Memory B cell (primary cell): ENCODE measurements around the gene ERFE.
"Not testable (repeated sequence)": the region's sequence is repeated elsewhere in the genome, so short reads cannot be mapped to it uniquely, and the experiment has no call there.

Experiments
- ATAC-seq: fragments of 150-1000 bp; cut with Tn5 transposase; 2 replicates; pipeline ENCODE4 v1.10.0; 2021; ENCODE audit warnings: low read depth, mild to moderate bottlenecking, moderate library complexity
- DNase-seq, 2 donors: peaks; one replicate each; pipeline ENCODE4 v3.0.0; 2022; ENCODE audit warnings: low spot score in 2 of 2
- H3K27ac Mint-ChIP-seq: one replicate; pipeline ENCODE4 v1.8.0; 2022; ENCODE audit warnings: mild to moderate bottlenecking, moderate library complexity, mixed read lengths
- H3K27me3 Mint-ChIP-seq: one replicate; pipeline ENCODE4 v1.8.0; 2022; ENCODE audit warnings: mixed read lengths
- H3K36me3 Mint-ChIP-seq: one replicate; pipeline ENCODE4 v1.8.0; 2022; ENCODE audit warnings: mild to moderate bottlenecking, mixed read lengths
- H3K4me1 Mint-ChIP-seq: one replicate; pipeline ENCODE4 v1.8.0; 2022; ENCODE audit warnings: mixed read lengths
- H3K4me3 Mint-ChIP-seq: one replicate; pipeline ENCODE4 v1.8.0; 2022; ENCODE audit warnings: mild to moderate bottlenecking, moderate library complexity, mixed read lengths
- H3K9me3 Mint-ChIP-seq: one replicate; pipeline ENCODE4 v1.8.0; 2022; ENCODE audit warnings: mixed read lengths

Gene ERFE, protein sequence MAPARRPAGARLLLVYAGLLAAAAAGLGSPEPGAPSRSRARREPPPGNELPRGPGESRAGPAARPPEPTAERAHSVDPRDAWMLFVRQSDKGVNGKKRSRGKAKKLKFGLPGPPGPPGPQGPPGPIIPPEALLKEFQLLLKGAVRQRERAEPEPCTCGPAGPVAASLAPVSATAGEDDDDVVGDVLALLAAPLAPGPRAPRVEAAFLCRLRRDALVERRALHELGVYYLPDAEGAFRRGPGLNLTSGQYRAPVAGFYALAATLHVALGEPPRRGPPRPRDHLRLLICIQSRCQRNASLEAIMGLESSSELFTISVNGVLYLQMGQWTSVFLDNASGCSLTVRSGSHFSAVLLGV

DNA sequence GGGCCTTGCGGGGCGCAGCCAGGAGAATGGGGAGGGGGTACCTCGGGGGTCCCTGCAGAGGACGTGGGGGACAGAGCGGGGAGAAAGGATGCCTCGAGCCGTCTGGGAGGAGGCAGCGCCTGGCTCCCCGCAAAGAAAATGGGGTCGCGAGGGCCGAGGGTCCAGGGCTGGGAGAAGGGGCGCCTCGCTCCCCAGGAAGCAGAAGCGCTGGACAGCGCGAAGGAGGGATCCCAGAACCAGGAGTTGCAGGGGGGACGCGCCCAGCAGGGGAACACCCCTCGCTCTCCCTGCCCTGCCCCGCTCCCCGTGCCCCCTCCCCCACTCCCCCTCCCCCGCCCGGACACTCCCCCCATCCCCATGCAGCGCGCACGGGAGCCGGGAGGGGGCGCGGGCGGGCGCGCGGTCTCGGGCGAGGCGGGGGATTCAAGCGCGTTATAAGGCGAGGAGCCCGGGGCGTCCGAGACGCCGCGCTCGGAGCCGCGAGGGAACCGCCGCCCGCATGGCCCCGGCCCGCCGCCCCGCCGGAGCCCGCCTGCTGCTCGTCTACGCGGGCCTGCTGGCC, at the start of gene ERFE:
ERFE (plus strand) TSS at position 462 of the 562 bp plus-strand sequence; CDS start at position 500, 38 bp downstream.
- Mint-ChIP-seq H3K27me3 (peaks cover 6% of the 10 kb centered on the region), H3K9me3 (peaks cover 3% of the 10 kb centered on the region), H3K4me3 (peak within 1 kb of the TSS; percentile 71), H3K27ac (no peak within 1 kb of the TSS), H3K4me1 (peaks cover 12% of the 10 kb centered on the region), H3K36me3 (no peaks in the 10 kb centered on the region)
- peak; percentile 54 to 62 for DNase-seq
- peak; percentile 81 for ATAC-seq

DNA sequence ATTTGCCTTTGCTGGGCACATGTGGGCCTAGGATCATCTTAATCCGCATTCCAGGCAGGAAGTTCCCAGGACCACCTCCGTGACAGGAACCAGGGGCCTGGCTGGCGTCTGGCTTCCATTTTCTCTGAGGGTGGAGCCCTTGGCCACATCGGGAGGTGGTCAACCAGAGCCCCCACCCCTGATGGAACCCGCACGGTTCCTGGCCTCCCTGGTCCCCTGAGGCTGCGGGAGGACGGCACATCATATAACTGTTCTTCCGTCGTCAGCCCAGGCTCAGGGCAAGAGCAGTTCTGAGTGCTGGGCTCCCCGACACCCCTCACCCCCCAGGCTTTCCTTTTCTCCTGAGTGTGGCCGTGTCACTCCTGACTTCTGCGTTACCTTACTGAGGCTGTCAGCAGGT, 45.2 kb upstream of the ERFE start:
- ATAC-seq (no peak), DNase-seq (no peak)
- Mint-ChIP-seq H3K27me3 (peaks cover 7% of the 10 kb centered on the region), H3K27ac (no peak overlapping the region), H3K4me1 (peaks cover 20% of the 10 kb centered on the region), H3K4me3 (no peak overlapping the region), H3K9me3 (peaks cover 7% of the 10 kb centered on the region), H3K36me3 (peaks cover 19% of the 10 kb centered on the region)

DNA sequence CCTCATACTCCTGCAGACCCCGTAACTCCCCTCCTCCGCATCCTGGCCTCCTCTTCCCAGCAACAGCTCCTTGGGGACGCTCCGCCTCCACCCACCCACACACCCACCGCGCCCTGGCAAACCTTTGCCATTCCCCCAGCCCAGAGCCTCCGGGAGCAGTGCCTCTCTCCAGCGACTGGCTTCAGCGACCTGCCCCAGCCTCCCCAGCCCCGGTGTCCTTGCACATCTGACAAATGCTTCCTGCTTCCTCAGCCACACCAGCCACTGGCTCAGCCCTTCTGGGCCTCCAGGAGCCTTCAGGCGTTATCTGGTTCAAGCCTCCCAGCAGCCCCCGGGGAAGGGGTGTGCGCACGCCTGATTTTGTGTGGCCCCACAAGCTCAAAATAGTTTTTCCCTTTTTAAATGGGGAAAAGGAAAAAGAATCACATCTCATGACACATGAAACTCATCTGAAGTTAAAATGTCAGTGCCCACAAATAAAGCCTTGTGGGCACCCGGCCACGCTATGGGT, 44.4 kb upstream of the ERFE start:
- H3K4me1 Mint-ChIP-seq = peaks cover 20% of the 10 kb centered on the region
- peaks cover 7% of the 10 kb centered on the region for H3K27me3 Mint-ChIP-seq
- DNase-seq (no peak), ATAC-seq (no peak)
- no peak overlapping the region for H3K27ac Mint-ChIP-seq
- H3K4me3 Mint-ChIP-seq = no peak overlapping the region
- peaks cover 22% of the 10 kb centered on the region for H3K36me3 Mint-ChIP-seq
- peaks cover 7% of the 10 kb centered on the region for H3K9me3 Mint-ChIP-seq

DNA sequence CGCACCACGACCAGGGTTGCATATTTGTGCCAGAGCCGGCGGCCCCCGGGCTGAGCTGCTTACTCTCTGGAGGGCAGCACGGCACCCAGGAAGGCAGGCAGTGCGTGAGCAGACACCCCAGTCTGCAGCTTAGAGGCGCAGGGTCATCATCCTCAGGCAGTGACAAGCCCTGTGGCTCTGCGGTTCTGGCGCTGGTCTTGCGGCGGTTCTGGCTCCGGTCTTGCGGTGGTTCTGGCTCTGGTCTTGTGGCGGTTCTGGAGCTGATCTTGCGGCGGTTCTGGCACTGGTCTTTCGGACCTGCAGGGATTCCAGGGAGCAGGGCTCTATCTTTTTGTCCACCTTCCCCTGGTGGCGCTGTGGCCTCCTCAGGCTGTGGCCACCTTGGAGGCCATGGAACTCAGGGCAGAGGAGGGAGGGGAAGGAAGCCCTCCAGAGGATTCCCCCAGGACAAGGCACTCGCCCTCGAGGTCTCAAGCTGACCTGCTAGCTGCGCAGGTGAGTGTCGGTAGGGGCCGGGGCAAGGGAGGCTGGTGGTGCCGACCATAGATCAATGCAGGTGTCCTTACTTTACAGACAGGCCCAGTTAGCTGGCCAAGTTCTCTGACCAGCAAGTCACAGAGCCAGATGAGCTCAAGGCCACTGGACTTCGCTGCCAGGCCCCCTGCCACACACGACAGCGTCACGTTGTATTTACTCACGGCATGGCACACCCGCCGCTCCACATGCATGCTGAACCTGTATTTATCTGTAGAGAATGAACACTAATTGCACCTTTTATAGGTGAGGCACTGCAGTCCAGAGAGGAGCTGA, 43.7 kb upstream of the ERFE start:
- Mint-ChIP-seq H3K9me3 (peaks cover 7% of the 10 kb centered on the region), H3K4me3 (no peak overlapping the region), H3K27me3 (peaks cover 7% of the 10 kb centered on the region), H3K4me1 (peaks cover 22% of the 10 kb centered on the region), H3K36me3 (peaks cover 22% of the 10 kb centered on the region), H3K27ac (no peak overlapping the region)
- no peak for ATAC-seq
- no peak for DNase-seq

DNA sequence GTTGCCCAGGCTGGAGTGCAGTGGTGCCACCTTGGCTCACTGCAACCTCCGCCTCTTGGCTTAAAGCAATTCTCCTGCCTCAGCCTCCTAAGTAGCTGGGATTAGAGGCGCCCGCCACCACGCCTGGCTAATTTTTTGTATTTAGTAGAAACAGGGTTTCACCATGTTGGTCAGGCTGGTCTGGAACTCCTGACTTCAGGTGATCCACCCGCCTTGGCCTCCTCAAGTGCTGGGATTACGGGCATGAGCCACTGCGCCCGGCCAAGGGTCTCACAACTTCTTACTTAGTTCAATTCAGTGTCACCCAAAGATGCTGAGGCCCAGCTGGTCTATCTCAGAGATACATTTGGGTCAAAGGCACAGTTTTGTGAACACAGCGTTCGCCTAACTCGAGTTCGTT, 43.1 kb upstream of the ERFE start:
- not testable (repeated sequence) for H3K27me3 Mint-ChIP-seq, H3K9me3 Mint-ChIP-seq, H3K27ac Mint-ChIP-seq, DNase-seq, ATAC-seq, H3K4me3 Mint-ChIP-seq
- Mint-ChIP-seq H3K36me3 (peaks cover 22% of the 10 kb centered on the region), H3K4me1 (peaks cover 22% of the 10 kb centered on the region)

DNA sequence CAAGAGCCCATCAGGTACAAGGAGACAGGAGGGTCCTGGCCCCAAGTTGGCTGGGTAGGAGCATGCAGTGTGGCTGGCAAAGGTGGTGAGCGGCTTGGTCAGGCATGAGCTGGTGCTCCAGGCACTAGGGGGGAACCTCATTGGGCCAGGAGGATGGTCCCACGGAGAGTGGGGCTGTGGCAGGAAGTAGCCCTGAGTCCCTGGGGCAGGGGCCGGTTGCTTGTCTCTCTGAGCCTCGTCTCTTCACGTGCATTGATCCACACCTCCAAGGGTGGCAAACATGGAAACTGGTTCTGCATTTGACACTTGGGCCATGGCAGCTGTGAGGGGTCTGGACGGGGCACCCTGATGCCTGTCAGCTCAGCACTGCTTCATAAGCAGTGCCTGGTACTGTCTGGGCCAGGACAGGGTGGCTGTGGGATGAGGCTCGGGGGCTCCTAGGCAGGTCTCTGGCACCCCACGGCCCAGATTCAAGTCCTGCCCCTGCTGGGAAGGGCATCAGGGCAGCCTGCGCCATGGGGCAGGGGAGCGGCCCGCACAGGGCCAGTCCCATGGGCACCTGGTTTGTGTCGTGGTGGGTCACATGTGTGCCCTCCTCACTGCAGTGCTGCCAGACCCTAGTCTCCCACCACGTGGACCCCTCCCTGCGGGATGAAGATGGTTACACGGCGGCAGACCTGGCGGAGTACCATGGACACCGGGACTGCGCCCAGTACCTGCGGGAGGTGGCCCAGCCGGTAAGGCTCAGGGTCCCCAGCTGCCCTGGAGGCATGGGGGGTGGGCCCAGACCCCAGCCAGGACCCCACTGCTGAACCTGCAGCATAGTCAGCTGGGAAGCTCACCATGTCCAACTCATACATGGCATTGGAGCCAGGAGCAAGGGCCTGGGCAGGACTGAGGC, 42.2 kb upstream of the ERFE start:
- H3K4me3 Mint-ChIP-seq = no peak overlapping the region
- peaks cover 22% of the 10 kb centered on the region for H3K4me1 Mint-ChIP-seq
- H3K36me3 Mint-ChIP-seq = peaks cover 22% of the 10 kb centered on the region
- no peak overlapping the region for H3K27ac Mint-ChIP-seq
- DNase-seq = no peak
- H3K27me3 Mint-ChIP-seq = peaks cover 7% of the 10 kb centered on the region
- H3K9me3 Mint-ChIP-seq = peaks cover 6% of the 10 kb centered on the region
- ATAC-seq = no peak

DNA sequence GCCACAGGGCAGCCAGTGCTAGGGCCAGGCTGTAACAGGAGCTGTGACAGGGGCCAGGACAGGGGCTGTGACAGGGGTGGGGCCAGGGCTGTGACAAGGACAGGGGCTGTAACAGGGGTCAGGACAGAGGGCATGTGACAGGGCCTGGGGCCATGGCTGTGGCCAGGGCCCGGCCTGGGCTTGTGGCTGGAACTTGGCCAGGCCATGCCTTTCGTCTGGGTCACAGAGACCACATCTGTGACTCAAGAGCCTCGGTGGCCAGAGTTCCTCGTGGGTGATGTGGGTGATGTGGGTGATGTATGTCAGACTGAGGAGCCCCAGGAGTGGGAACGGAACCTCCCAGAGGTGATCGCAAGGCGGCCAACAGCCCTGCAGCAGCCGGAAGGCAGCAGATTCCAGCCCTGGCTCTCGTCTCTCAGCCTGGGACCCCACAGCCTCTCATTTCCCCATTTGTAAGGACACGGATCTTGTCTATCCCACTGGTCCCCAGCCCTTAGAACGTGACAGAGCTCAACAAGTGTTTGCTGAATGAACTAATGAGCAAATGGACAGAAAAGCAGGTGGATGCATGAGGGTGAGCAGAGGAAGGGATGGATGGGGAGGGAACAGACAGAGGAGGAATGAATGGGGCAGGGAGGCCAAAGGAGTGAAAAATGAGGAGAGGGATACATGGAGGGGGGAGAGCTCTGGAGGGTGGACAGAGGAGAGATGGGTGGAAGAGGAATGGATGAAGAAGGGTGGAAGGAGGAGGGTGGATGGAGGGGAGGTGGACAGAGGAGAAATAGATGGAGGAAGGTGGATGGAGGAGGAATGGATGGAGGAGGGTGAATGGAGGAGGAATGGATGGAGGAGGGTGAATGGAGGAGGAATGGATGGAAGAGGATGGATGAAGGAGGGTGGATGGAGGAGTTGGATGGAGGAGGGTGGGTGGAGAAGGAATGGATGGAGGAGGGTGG, 41.3 kb upstream of the ERFE start:
- DNase-seq = no peak
- Mint-ChIP-seq H3K27me3 (peaks cover 7% of the 10 kb centered on the region), H3K4me3 (no peak overlapping the region), H3K36me3 (peaks cover 19% of the 10 kb centered on the region), H3K27ac (no peak overlapping the region), H3K4me1 (peaks cover 22% of the 10 kb centered on the region), H3K9me3 (peaks cover 6% of the 10 kb centered on the region)
- no peak for ATAC-seq

DNA sequence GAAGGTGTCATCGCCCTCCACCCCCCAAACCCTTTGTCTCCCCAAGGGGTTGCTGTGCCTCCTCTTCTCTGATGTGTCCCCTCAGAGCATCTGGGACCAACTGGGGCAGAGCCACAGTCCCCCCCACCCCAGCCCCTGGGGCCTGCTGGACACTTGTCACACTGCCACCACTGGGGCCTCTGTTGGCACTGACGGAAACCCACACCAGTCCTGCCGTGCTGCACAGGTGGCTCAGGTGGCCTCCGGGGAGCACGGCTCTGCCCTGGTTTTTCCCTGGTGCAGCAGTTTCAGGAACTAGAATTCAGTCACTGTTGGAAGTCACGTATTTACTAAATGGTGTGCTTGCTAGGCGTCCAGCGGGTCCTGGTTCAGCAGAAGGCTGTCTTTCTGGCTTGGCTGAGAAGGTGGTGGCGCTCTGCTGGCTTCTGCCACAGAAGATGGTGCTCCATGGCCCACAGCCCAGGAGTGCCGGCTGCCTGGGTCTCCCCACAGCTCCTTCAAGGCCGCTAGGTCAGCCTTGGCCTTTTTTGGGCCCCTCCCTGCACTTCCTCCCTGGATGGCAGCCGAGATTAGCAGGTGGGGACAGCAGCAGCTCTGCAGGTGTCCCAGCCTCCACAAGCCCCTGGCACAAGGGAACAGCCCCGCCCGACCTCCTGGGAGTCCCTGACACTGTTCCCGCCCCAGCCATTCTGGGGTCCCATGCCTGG, 38.9 kb upstream of the ERFE start:
- peaks cover 7% of the 10 kb centered on the region for H3K36me3 Mint-ChIP-seq
- peaks cover 7% of the 10 kb centered on the region for H3K27me3 Mint-ChIP-seq
- DNase-seq (no peak), ATAC-seq (peak; percentile 73)
- H3K9me3 Mint-ChIP-seq = no peaks in the 10 kb centered on the region
- no peak overlapping the region for H3K4me3 Mint-ChIP-seq
- peaks cover 19% of the 10 kb centered on the region for H3K4me1 Mint-ChIP-seq
- no peak overlapping the region for H3K27ac Mint-ChIP-seq

DNA sequence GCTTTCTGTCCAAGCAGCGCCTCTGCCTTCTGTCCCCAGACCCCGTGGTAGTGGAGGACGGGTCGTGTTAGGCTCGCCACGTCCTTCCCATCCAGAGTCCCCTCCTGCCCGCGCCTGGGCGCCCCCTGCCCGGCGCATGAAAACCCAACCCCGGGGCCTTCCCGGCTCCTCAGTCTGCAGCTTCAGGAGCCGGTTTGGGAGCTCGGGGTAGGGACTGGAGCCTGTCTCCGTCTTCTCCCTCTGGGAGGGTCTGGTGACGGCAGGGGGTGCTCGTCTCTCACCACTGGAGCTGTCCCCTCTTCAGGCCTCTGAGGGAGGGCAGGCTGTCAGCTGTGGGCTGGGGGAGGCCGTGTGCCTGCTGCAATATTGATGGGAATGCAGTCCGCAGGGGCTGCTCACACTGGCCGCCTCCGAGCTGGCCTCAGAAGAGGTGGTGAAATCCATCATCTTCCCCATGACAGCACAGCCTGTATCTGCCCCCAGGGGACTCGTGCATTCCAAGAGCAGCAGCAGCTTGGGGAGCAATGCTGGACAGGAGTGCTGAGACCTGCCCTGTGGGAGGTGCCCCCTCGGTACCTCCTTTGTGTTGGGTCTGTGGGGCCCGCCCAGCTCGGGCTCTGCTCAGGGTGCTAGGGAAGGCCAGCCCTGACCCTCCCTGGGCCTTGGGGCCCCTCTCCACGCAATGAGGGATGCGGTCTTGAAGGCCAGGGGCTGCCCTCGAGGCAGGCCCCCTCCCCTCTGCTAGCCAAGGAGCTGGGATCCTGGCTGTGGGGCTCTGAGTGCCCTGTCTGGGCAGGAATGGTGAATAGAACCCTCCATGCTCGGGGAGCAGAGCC, 38.1 kb upstream of the ERFE start:
- ATAC-seq = no peak
- Mint-ChIP-seq H3K36me3 (peaks cover 7% of the 10 kb centered on the region), H3K4me3 (no peak overlapping the region), H3K9me3 (no peaks in the 10 kb centered on the region), H3K27me3 (peaks cover 7% of the 10 kb centered on the region), H3K4me1 (peaks cover 19% of the 10 kb centered on the region), H3K27ac (no peak overlapping the region)
- DNase-seq = no peak

DNA sequence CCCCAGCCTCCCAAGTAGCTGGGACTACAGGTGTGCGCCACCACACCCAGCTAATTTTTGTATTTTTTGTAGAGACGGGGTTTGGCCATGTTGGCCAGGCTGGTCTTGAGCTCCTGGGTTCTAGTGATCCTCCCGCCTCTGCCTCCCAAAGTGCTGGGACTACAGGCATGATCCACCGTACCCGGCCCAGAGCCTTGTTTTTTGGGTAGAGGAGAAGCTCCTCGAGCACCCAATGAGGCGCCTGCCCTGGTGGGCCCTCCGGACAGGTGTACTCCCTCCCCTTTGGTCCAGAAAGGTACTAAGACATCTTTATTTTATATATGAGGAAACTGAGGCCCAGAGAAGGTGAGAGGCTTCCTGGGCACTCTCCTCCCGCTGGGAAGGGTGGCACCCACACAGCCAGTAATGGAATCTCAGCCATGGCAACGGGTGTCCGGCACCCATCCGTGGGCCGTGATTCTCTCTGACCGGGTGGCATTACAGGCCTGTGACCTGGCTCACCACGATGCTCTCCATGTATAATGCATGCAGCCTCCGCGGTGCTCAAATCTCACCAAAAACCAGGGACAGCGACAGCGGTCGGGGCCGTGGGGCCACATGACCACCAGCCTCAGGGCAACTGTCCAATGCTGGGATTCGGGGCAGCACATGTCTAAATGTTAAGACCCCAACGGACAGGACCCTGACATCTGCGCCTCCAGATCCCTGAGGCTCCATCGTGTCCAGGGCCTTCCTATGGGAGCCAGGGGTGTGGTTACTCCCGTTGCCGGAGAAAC, 37.1 kb upstream of the ERFE start:
- H3K9me3 Mint-ChIP-seq = no peaks in the 10 kb centered on the region
- ATAC-seq = no peak
- no peak for DNase-seq
- peaks cover 7% of the 10 kb centered on the region for H3K27me3 Mint-ChIP-seq
- peaks cover 19% of the 10 kb centered on the region for H3K4me1 Mint-ChIP-seq
- H3K4me3 Mint-ChIP-seq = no peak overlapping the region
- H3K27ac Mint-ChIP-seq = no peak overlapping the region
- peaks cover 7% of the 10 kb centered on the region for H3K36me3 Mint-ChIP-seq
